ENCODE results near the gene MUC16.

Gene MUC16

GRCh38 chr19:9041023-9041422, 30.8 kb upstream of the MUC16 start:
- Histone ChIP-seq H2BK15ac (ENCODE audit: low read length) (no peak overlapping the region), H3K27me3 (ENCODE audit: control insufficient read depth in 3 of 3, insufficient read depth in 3 of 3, low read depth in 1 of 3, low read length in 3 of 3) (no peaks in the 10 kb centered on the region), H3K4ac (ENCODE audit: low read length) (no peak overlapping the region), H3K18ac (ENCODE audit: low read length) (no peak overlapping the region), H3K14ac (ENCODE audit: low read length) (peak overlapping the region; percentile 63), H3K9me3 (replicated peaks in 1 of 2; ENCODE audit: control insufficient read depth in 2 of 2, insufficient read depth in 1 of 2, low read depth in 1 of 2, low read length in 2 of 2) (no peaks in the 10 kb centered on the region), H3K23ac (ENCODE audit: low read depth, low read length, poor library complexity) (no peak overlapping the region), H3K79me1 (ENCODE audit: low read depth, low read length) (no peaks in the 10 kb centered on the region), H3K4me3 (ENCODE audit: low read length in 2 of 2) (no peak overlapping the region), H2AFZ (ENCODE audit: low read length) (no peak overlapping the region), H2BK120ac (ENCODE audit: low read depth, low read length) (no peak overlapping the region), H4K91ac (ENCODE audit: low read depth, low read length, poor library complexity) (no peak overlapping the region), H3K9ac (ENCODE audit: low read depth, low read length, poor library complexity) (no peak overlapping the region), H2BK5ac (ENCODE audit: low read length) (no peak overlapping the region), H3K36me3 (replicated peaks in 1 of 2; ENCODE audit: control insufficient read depth in 2 of 2, insufficient read depth in 2 of 2, low read length in 2 of 2) (no peaks in the 10 kb centered on the region), H3K4me1 (ENCODE audit: control insufficient read depth in 2 of 2, insufficient read depth in 1 of 2, low read depth in 1 of 2, low read length in 2 of 2) (peaks cover 0 to 3% of the 10 kb centered on the region in 2 donors), H3K27ac (replicated peaks; ENCODE audit: low read length) (no peak overlapping the region), H4K8ac (ENCODE audit: low read depth, low read length) (no peak overlapping the region), H2BK12ac (ENCODE audit: low read length) (no peak overlapping the region), H3K4me2 (ENCODE audit: insufficient read depth, low read length, poor library complexity, severe bottlenecking) (no peak overlapping the region), H2AK5ac (ENCODE audit: low read depth, low read length) (no peak overlapping the region)
- no peak for DNase-seq (ENCODE audit: low spot score)
- WGBS, 2 donors (ENCODE audit: extremely low coverage in 2 of 2, insufficient read length in 2 of 2, insufficient replicate concordance in 1 of 2), result no CpG with 5 or more reads among the region's 8 CpGs

- H3K23ac ChIP-seq (ENCODE audit: low read depth, low read length, poor library complexity), result no peak overlapping the region
- no peak overlapping the region for H2BK5ac ChIP-seq (ENCODE audit: low read length)
- no peak overlapping the region for H3K9ac ChIP-seq (ENCODE audit: low read depth, low read length, poor library complexity)
- no peak overlapping the region for H2AFZ ChIP-seq (ENCODE audit: low read length)
- H4K8ac ChIP-seq (ENCODE audit: low read depth, low read length), result no peak overlapping the region
- H3K79me1 ChIP-seq (ENCODE audit: low read depth, low read length), result no peaks in the 10 kb centered on the region
- no peak overlapping the region for H2BK12ac ChIP-seq (ENCODE audit: low read length)
- H2BK15ac ChIP-seq (ENCODE audit: low read length), result no peak overlapping the region
- H4K91ac ChIP-seq (ENCODE audit: low read depth, low read length, poor library complexity), result no peak overlapping the region
- no CpG with 5 or more reads among the region's 9 CpGs for WGBS, 2 donors (ENCODE audit: extremely low coverage in 2 of 2, insufficient read length in 2 of 2, insufficient replicate concordance in 1 of 2)
- peaks cover 0 to 3% of the 10 kb centered on the region in 2 donors for H3K4me1 ChIP-seq (ENCODE audit: control insufficient read depth in 2 of 2, insufficient read depth in 1 of 2, low read depth in 1 of 2, low read length in 2 of 2)
- H3K4ac ChIP-seq (ENCODE audit: low read length), result no peak overlapping the region
- H3K14ac ChIP-seq (ENCODE audit: low read length), result no peak overlapping the region
- no peak overlapping the region for H2BK120ac ChIP-seq (ENCODE audit: low read depth, low read length)
- no peak overlapping the region for H3K4me2 ChIP-seq (ENCODE audit: insufficient read depth, low read length, poor library complexity, severe bottlenecking)
- no peaks in the 10 kb centered on the region for H3K36me3 ChIP-seq (replicated peaks in 1 of 2; ENCODE audit: control insufficient read depth in 2 of 2, insufficient read depth in 2 of 2, low read length in 2 of 2)
- H3K9me3 ChIP-seq (replicated peaks in 1 of 2; ENCODE audit: control insufficient read depth in 2 of 2, insufficient read depth in 1 of 2, low read depth in 1 of 2, low read length in 2 of 2), result no peaks in the 10 kb centered on the region
- no peak for DNase-seq (ENCODE audit: low spot score)
- no peaks in the 10 kb centered on the region for H3K27me3 ChIP-seq (ENCODE audit: control insufficient read depth in 3 of 3, insufficient read depth in 3 of 3, low read depth in 1 of 3, low read length in 3 of 3)
- no peak overlapping the region for H3K27ac ChIP-seq (replicated peaks; ENCODE audit: low read length)
- no peak overlapping the region for H3K4me3 ChIP-seq (ENCODE audit: low read length in 2 of 2)
- H2AK5ac ChIP-seq (ENCODE audit: low read depth, low read length), result no peak overlapping the region
- H3K18ac ChIP-seq (ENCODE audit: low read length), result no peak overlapping the region
Observed at GRCh38 chr19:9040131-9040530, 29.9 kb upstream of the MUC16 start.

GRCh38 chr19:9039728-9040127, 29.5 kb upstream of the MUC16 start:
- no peak overlapping the region for H2AK5ac ChIP-seq (ENCODE audit: low read depth, low read length)
- H3K4me2 ChIP-seq (ENCODE audit: insufficient read depth, low read length, poor library complexity, severe bottlenecking), result no peak overlapping the region
- H2BK15ac ChIP-seq (ENCODE audit: low read length), result no peak overlapping the region
- H3K36me3 ChIP-seq (replicated peaks in 1 of 2; ENCODE audit: control insufficient read depth in 2 of 2, insufficient read depth in 2 of 2, low read length in 2 of 2), result no peaks in the 10 kb centered on the region
- H3K9me3 ChIP-seq (replicated peaks in 1 of 2; ENCODE audit: control insufficient read depth in 2 of 2, insufficient read depth in 1 of 2, low read depth in 1 of 2, low read length in 2 of 2), result no peaks in the 10 kb centered on the region
- H3K18ac ChIP-seq (ENCODE audit: low read length), result no peak overlapping the region
- H3K14ac ChIP-seq (ENCODE audit: low read length), result no peak overlapping the region
- H3K4me3 ChIP-seq (ENCODE audit: low read length in 2 of 2), result no peak overlapping the region
- no peak overlapping the region for H3K4ac ChIP-seq (ENCODE audit: low read length)
- no peak for DNase-seq (ENCODE audit: low spot score)
- no peak overlapping the region for H3K9ac ChIP-seq (ENCODE audit: low read depth, low read length, poor library complexity)
- no peak overlapping the region for H2AFZ ChIP-seq (ENCODE audit: low read length)
- no peak overlapping the region for H3K27ac ChIP-seq (replicated peaks; ENCODE audit: low read length)
- no peak overlapping the region for H2BK5ac ChIP-seq (ENCODE audit: low read length)
- no peaks in the 10 kb centered on the region for H3K79me1 ChIP-seq (ENCODE audit: low read depth, low read length)
- no peak overlapping the region for H3K23ac ChIP-seq (ENCODE audit: low read depth, low read length, poor library complexity)
- no peak overlapping the region for H4K8ac ChIP-seq (ENCODE audit: low read depth, low read length)
- H4K91ac ChIP-seq (ENCODE audit: low read depth, low read length, poor library complexity), result no peak overlapping the region
- no CpG with 5 or more reads among the region's 5 CpGs for WGBS, 2 donors (ENCODE audit: extremely low coverage in 2 of 2, insufficient read length in 2 of 2, insufficient replicate concordance in 1 of 2)
- no peaks in the 10 kb centered on the region for H3K27me3 ChIP-seq (ENCODE audit: control insufficient read depth in 3 of 3, insufficient read depth in 3 of 3, low read depth in 1 of 3, low read length in 3 of 3)
- H3K4me1 ChIP-seq (ENCODE audit: control insufficient read depth in 2 of 2, insufficient read depth in 1 of 2, low read depth in 1 of 2, low read length in 2 of 2), result peaks cover 0 to 3% of the 10 kb centered on the region in 2 donors
- no peak overlapping the region for H2BK12ac ChIP-seq (ENCODE audit: low read length)
- H2BK120ac ChIP-seq (ENCODE audit: low read depth, low read length), result no peak overlapping the region

- Histone ChIP-seq H3K4ac (ENCODE audit: low read length) (no peak overlapping the region), H3K4me1 (ENCODE audit: control insufficient read depth in 2 of 2, insufficient read depth in 1 of 2, low read depth in 1 of 2, low read length in 2 of 2) (peaks cover 0 to 3% of the 10 kb centered on the region in 2 donors), H3K27me3 (ENCODE audit: control insufficient read depth in 3 of 3, insufficient read depth in 3 of 3, low read depth in 1 of 3, low read length in 3 of 3) (no peaks in the 10 kb centered on the region), H3K9ac (ENCODE audit: low read depth, low read length, poor library complexity) (no peak overlapping the region), H2BK5ac (ENCODE audit: low read length) (no peak overlapping the region), H4K8ac (ENCODE audit: low read depth, low read length) (no peak overlapping the region), H3K36me3 (replicated peaks in 1 of 2; ENCODE audit: control insufficient read depth in 2 of 2, insufficient read depth in 2 of 2, low read length in 2 of 2) (no peaks in the 10 kb centered on the region), H3K14ac (ENCODE audit: low read length) (no peak overlapping the region), H3K4me2 (ENCODE audit: insufficient read depth, low read length, poor library complexity, severe bottlenecking) (no peak overlapping the region), H3K9me3 (replicated peaks in 1 of 2; ENCODE audit: control insufficient read depth in 2 of 2, insufficient read depth in 1 of 2, low read depth in 1 of 2, low read length in 2 of 2) (no peaks in the 10 kb centered on the region), H2BK120ac (ENCODE audit: low read depth, low read length) (no peak overlapping the region), H2BK15ac (ENCODE audit: low read length) (no peak overlapping the region), H3K79me1 (ENCODE audit: low read depth, low read length) (no peaks in the 10 kb centered on the region), H4K91ac (ENCODE audit: low read depth, low read length, poor library complexity) (no peak overlapping the region), H2BK12ac (ENCODE audit: low read length) (no peak overlapping the region), H2AFZ (ENCODE audit: low read length) (no peak overlapping the region), H3K4me3 (ENCODE audit: low read length in 2 of 2) (no peak overlapping the region), H3K18ac (ENCODE audit: low read length) (no peak overlapping the region), H2AK5ac (ENCODE audit: low read depth, low read length) (no peak overlapping the region), H3K23ac (ENCODE audit: low read depth, low read length, poor library complexity) (no peak overlapping the region), H3K27ac (replicated peaks; ENCODE audit: low read length) (no peak overlapping the region)
- DNase-seq (ENCODE audit: low spot score), result no peak
- no CpG with 5 or more reads among the region's 8 CpGs for WGBS, 2 donors (ENCODE audit: extremely low coverage in 2 of 2, insufficient read length in 2 of 2, insufficient replicate concordance in 1 of 2)
Observed at GRCh38 chr19:9037400-9038062, 27.3 kb upstream of the MUC16 start.

Measured in neuronal stem cell (in vitro differentiated cells).